AG20443 (cell line): ENCODE results near the gene ITGB6.
"Not testable (repeated sequence)": the region's sequence is repeated elsewhere in the genome, so short reads cannot be mapped to it uniquely, and the experiment has no call there.

Experiments
- DNase-seq: peaks from one replicate; pipeline ENCODE4 v3.0.0; 2012; ENCODE audit warnings: low spot score, mixed read lengths

Gene ITGB6

GRCh38 chr2:160139991-160140390 lies 60.1 kb downstream of the ITGB6 start:
- no peak for DNase-seq

- DNase-seq, result no peak
These were observed 60.7 kb downstream of the ITGB6 start for GRCh38 chr2:160139350-160139749.

GRCh38 chr2:160138406-160138805 lies 61.7 kb downstream of the ITGB6 start:
- no peak for DNase-seq

- DNase-seq, result no peak
These were observed 62.6 kb downstream of the ITGB6 start for GRCh38 chr2:160137464-160137863.

GRCh38 chr2:160132761-160133160 lies 67.3 kb downstream of the ITGB6 start:
- no peak for DNase-seq

- no peak for DNase-seq
These were observed 73.3 kb downstream of the ITGB6 start for GRCh38 chr2:160126756-160127155.

GRCh38 chr2:160126315-160126714 lies 73.8 kb downstream of the ITGB6 start:
- no peak for DNase-seq

GRCh38 chr2:160125828-160126227 lies 74.2 kb downstream of the ITGB6 start:
- DNase-seq, result no peak

- DNase-seq, result no peak
These were observed 74.7 kb downstream of the ITGB6 start for GRCh38 chr2:160125366-160125765.

GRCh38 chr2:160124571-160124970 lies 75.5 kb downstream of the ITGB6 start:
- no peak for DNase-seq

- not testable (repeated sequence) for DNase-seq
These were observed 85.4 kb downstream of the ITGB6 start for GRCh38 chr2:160114721-160115120.

- DNase-seq, result peak; percentile 34
These were observed 86.1 kb downstream of the ITGB6 start for GRCh38 chr2:160114020-160114419.

GRCh38 chr2:160111951-160112798 lies 87.9 kb downstream of the ITGB6 start:
- DNase-seq, result no peak

GRCh38 chr2:160110674-160111239 lies 89.3 kb downstream of the ITGB6 start:
- DNase-seq, result no peak

GRCh38 chr2:160109939-160110673 lies 90.0 kb downstream of the ITGB6 start:
- DNase-seq, result peak; percentile 86

- DNase-seq, result no peak
These were observed 90.8 kb downstream of the ITGB6 start for GRCh38 chr2:160109243-160109642.

GRCh38 chr2:160108646-160109045 lies 91.4 kb downstream of the ITGB6 start:
- DNase-seq, result no peak

GRCh38 chr2:160105366-160105765 lies 94.7 kb downstream of the ITGB6 start:
- no peak for DNase-seq

- DNase-seq, result no peak
These were observed 96.0 kb downstream of the ITGB6 start for GRCh38 chr2:160104115-160104514.

GRCh38 chr2:160097326-160097725 lies 102.7 kb downstream of the ITGB6 start:
- DNase-seq, result no peak

GRCh38 chr2:160096409-160096808 lies 103.7 kb downstream of the ITGB6 start:
- DNase-seq, result no peak

- no peak for DNase-seq
These were observed 107.6 kb downstream of the ITGB6 start for GRCh38 chr2:160092445-160092844.

- peak; percentile 40 for DNase-seq
These were observed 108.7 kb downstream of the ITGB6 start for GRCh38 chr2:160091381-160091780.
